AG04450 (cell line): ENCODE results near the gene ALPK3. TPM values are rescaled to one million over a fixed set of nuclear protein-coding genes. Genes with fewer than 3 reads are reported as not detected.

Experiments
- CTCF ChIA-PET: fragments of 300-600, 350-600 bp; formaldehyde crosslinking; extraction: SDS; loops from one replicate; lab custom pipeline; 2022; ENCODE audit warnings: antibody characterized with exemption, inconsistent platforms; lab: Charles Lee
- POLR2A ChIA-PET: fragments of 350-600 bp; formaldehyde crosslinking; extraction: SDS; loops from one replicate; lab custom pipeline; 2021; ENCODE audit warnings: antibody characterized with exemption, inconsistent platforms; lab: Yijun Ruan, JAX
- DNase-seq: peaks from one replicate; pipeline ENCODE4 v3.0.0-alpha.2; 2011; ENCODE audit warnings: low read depth, low spot score
- H3K27ac ChIP-seq: one replicate; pipeline ENCODE4 v1.5.1; 2012; ENCODE audit warnings: low read depth, low read length, control low read depth
- H3K27me3 ChIP-seq: one replicate; pipeline ENCODE4 v1.6.0; 2012; ENCODE audit warnings: low read length; ENCODE audit not compliant: control insufficient read depth, insufficient read depth
- H3K4me3 ChIP-seq: 2 replicates; pipeline ENCODE4 v1.5.1; 2011; ENCODE audit warnings: mild to moderate bottlenecking, low read depth, low read length, control low read depth
- H3K9me3 ChIP-seq: 2 replicates; pipeline ENCODE4 v1.5.1; 2012; ENCODE audit warnings: low read length; ENCODE audit not compliant: control insufficient read depth, insufficient read depth
- polyA plus RNA-seq: library from polyadenylated mRNA; depleted of rRNA; stranded (reverse); fragments of >200 nt; gene quantifications from 2 replicates; pipeline ENCODE4 v1.2.3, GENCODE V29; 2011
- TF ChIP-seq, protein P1 (sequence below): IDR thresholded peaks from 2 replicates; pipeline ENCODE4 v1.5.1; 2011; ENCODE audit warnings: low read depth, low read length, control low read depth, inconsistent platforms

Gene ALPK3
- polyA plus RNA-seq, 1 experiment, result 0.04 TPM

DNA sequence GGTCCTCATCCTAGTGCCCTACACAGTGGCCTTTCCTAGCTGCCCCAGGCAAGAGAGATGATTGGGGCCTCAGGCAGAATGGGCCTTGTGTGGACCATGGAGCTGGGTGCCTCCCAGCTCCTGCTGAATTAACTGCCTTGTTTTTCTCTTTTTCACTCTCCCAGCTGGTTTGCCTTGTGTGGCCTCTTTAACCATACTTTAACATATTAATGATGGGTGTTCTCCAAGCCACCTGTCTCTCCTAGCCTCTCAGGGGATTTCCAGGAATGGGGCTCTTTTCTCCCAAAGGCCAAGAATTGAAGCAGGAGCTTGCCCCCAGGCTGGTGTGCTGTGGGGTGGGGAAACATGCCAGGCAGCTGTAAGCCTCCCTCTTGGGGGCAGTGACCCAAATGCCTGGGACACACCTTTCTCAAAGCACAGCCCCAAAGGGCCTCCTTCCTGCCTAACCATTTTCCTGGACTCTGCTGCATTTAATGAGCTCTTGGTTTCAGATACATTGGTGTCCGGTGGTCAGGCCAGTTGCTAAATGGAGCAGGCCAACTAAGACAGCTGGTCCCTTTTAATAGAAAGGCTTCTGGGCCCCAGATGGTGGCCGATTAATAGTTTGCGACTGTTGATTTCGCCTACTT is 5.6 kb downstream of the ALPK3 start:
- CTCF ChIA-PET, result interaction anchor here (1.7 kb wide), 1 partner anchor 164 kb away, joined by 6 read pairs; no protein-coding TSS in a partner anchor
- peaks cover 6% of the 10 kb centered on the region for H3K27me3 ChIP-seq

DNA sequence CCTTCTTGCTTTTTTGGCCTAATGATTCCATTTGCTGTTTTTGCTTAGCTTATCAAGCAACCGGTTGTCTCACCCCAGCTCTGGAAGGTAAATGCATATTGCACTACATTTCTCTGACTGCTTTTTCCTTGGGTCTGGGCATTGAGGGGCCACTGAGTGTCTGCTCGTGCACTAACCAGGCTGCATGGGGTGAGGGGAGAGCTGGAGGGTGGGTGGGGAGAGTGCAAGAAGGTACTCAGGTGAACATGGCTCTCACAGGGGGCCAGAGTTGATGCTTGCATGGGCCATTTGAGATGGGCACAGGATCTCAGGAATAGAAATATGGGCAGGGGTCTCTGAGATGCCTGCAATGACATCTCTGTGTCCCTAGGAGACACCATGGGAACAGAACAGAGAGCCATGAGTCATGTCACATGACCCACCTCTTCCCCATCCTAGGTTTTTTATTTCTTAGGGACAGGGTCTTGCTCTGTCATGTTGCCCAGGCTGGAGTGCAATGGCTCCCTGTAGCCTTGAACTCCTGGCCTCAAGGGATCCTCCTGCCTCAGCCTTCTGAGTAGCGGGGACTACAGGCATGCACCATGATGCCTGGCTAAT is 6.2 kb downstream of the ALPK3 start:
- DNase-seq, result no peak
- ChIA-PET POLR2A (no interaction called here), CTCF (no interaction called here)
- no peak overlapping the region for H3K27ac ChIP-seq
- H3K9me3 ChIP-seq, result no peaks in the 10 kb centered on the region
- H3K27me3 ChIP-seq, result peaks cover 9% of the 10 kb centered on the region
- TF ChIP-seq, protein P1, sequence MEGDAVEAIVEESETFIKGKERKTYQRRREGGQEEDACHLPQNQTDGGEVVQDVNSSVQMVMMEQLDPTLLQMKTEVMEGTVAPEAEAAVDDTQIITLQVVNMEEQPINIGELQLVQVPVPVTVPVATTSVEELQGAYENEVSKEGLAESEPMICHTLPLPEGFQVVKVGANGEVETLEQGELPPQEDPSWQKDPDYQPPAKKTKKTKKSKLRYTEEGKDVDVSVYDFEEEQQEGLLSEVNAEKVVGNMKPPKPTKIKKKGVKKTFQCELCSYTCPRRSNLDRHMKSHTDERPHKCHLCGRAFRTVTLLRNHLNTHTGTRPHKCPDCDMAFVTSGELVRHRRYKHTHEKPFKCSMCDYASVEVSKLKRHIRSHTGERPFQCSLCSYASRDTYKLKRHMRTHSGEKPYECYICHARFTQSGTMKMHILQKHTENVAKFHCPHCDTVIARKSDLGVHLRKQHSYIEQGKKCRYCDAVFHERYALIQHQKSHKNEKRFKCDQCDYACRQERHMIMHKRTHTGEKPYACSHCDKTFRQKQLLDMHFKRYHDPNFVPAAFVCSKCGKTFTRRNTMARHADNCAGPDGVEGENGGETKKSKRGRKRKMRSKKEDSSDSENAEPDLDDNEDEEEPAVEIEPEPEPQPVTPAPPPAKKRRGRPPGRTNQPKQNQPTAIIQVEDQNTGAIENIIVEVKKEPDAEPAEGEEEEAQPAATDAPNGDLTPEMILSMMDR, result no peak
- no peak overlapping the region for H3K4me3 ChIP-seq

More for the DNA sequence above, 5.6 kb downstream of the ALPK3 start:
- H3K27ac ChIP-seq, result no peak overlapping the region
- H3K9me3 ChIP-seq, result no peaks in the 10 kb centered on the region
- TF ChIP-seq, protein P1, result no peak
- DNase-seq, result no peak
- H3K4me3 ChIP-seq, result no peak overlapping the region
- POLR2A ChIA-PET, result no interaction called here

DNA sequence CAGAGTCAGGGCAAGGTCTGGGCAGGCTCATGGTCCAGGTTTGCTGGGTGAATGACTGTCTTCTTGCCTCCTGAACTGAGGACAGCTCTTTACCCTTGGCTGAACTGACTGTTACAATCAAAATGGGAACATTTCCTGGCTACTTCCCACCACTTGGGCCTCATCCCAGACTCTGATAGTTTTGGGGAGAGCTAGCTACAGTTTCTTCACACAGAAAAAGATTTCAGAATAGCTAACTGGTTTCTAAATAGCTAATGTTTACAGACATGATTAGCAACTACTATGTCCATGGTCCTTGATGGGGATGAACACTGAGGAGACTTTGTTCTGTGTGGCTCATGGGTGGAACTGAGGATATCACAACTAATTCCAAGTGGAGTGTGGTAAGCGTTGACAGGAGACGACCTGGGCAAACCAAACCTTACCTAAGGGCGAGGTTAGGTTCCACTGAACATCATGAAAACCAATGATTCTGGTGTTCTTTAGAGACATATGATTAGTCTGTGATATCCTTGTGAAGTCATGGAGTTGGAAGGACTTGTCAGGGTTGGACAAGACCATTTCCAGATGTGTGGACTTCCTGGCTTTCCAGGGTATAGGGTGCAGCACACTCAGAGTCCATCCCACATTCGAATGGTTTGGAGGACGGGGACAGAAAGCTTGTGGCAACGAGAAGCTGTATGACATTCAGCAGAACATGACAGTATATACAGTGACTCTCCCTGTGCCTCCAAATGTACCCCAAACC is 7.3 kb downstream of the ALPK3 start:
- ChIA-PET POLR2A (no interaction called here), CTCF (interaction anchor here (1.1 to 1.5 kb wide), 3 partner anchors 21 to 75 kb away, joined by 3 to 4 read pairs (median 4); no protein-coding TSS in a partner anchor)
- TF ChIP-seq, protein P1, result no peak
- Histone ChIP-seq H3K9me3 (no peaks in the 10 kb centered on the region), H3K27ac (no peak overlapping the region), H3K27me3 (peaks cover 15% of the 10 kb centered on the region), H3K4me3 (no peak overlapping the region)
- DNase-seq, result no peak

DNA sequence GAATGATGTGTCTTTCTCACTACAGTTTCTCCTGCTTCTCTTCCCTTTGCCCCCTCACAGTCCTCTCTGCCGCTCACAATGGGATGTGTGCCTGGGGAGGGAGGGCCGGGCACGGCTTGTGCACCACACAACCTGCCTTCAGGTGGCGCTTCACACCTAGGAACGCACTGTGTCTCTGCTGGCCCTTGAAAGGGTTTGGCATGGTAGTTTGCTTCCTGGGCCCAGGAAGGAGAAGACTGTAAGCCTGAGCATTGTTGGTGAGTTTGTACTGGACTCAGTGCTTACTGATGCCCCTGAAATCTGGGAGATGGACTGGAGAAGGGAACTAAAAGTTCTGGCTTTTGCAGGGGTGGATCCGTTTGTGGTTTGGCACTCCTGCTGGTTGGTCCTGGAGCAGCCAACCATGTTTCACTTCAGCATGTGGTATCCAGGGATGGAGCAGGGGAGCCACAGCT is 9.2 kb downstream of the ALPK3 start:
- CTCF ChIA-PET, result no interaction called here
- DNase-seq, result no peak
- POLR2A ChIA-PET, result no interaction called here

More for the DNA sequence above, 9.2 kb downstream of the ALPK3 start:
- H3K4me3 ChIP-seq, result no peak overlapping the region
- H3K27ac ChIP-seq, result no peak overlapping the region
- no peaks in the 10 kb centered on the region for H3K9me3 ChIP-seq
- TF ChIP-seq, protein P1, result 0 out of 2 replicates have a peak, but pooled peaks have one; percentile 20
- H3K27me3 ChIP-seq, result peaks cover 21% of the 10 kb centered on the region
